Neutrophil (primary cell): ENCODE data around the gene FYCO1.

Experiments
- H3K27ac ChIP-seq: fragments of 200-600 bp; sonication (generic); 2 replicates; pipeline ENCODE4 v1.5.1; 2016; ENCODE audit warnings: mild to moderate bottlenecking, moderate library complexity
- H3K27me3 ChIP-seq: fragments of 200-600 bp; sonication (generic); 2 replicates; pipeline ENCODE4 v1.6.0; 2016; ENCODE audit warnings: mild to moderate bottlenecking
- H3K36me3 ChIP-seq: fragments of 200-600 bp; sonication (generic); 2 replicates; pipeline ENCODE4 v1.5.1; 2017
- H3K4me1 ChIP-seq, 2 experiments: fragments of 200-600 bp in 1 of 2; sonication (generic) in 1 of 2; 1 replicate in 1 of 2; 2 replicates in 1 of 2; pipeline versions ENCODE4 v1.5.1 to v1.6.1; 2013 to 2016; ENCODE audit warnings: low read depth in 1 of 2, low read length in 1 of 2, mild to moderate bottlenecking in 1 of 2, moderate library complexity in 1 of 2; ENCODE audit not compliant: control insufficient read depth in 1 of 2, insufficient read depth in 1 of 2
- H3K4me3 ChIP-seq, 2 experiments: fragments of 200-600 bp in 1 of 2; sonication (generic) in 1 of 2; 1 replicate in 1 of 2; 2 replicates in 1 of 2; pipeline ENCODE4 v1.5.1; 2013 to 2016; ENCODE audit warnings: low read depth in 1 of 2, low read length in 1 of 2, mild to moderate bottlenecking in 1 of 2, moderate library complexity in 1 of 2
- H3K9me3 ChIP-seq: fragments of 200-600 bp; sonication (generic); 2 replicates; pipeline ENCODE4 v1.5.1; 2016
- CTCF ChIP-seq: fragments of 200-600 bp; sonication (generic); IDR thresholded peaks from 2 replicates; pipeline ENCODE4 v1.5.1; 2016; ENCODE audit warnings: antibody characterized with exemption

The FYCO1 gene

GRCh38 chr3:45980229-45980813 is 15.3 kb downstream of the FYCO1 start:
- TF ChIP-seq CTCF = no peak
- Histone ChIP-seq H3K4me1 (peaks cover 21 to 22% of the 10 kb centered on the region in 2 experiments), H3K9me3 (no peaks in the 10 kb centered on the region), H3K27me3 (peaks cover 74% of the 10 kb centered on the region), H3K4me3 (no peak overlapping the region), H3K27ac (no peak overlapping the region), H3K36me3 (no peaks in the 10 kb centered on the region)

DNA sequence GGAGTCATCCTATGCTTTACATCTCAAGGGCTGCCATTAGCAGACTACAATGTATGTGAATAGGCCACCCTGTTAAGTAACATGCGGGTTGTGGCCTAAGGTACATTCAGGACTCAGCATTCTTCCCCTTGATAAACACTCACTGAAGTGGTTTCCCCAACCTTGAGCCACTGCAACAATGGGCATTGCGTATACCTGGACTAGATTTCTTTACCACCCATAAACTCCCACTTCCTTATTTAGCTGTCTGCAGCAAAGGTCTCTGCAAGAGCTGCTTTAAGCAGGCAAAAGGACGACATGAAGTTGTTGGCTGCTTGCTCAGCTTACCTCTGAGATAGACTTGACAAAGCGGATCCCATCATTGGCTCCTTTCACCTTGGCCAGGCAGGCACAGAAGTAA is 16.2 kb downstream of the FYCO1 start:
- Histone ChIP-seq H3K9me3 (no peaks in the 10 kb centered on the region), H3K27me3 (peaks cover 74% of the 10 kb centered on the region), H3K4me3 (no peak overlapping the region), H3K36me3 (no peaks in the 10 kb centered on the region), H3K27ac (peak overlapping the region; percentile 60), H3K4me1 (peaks cover 21 to 22% of the 10 kb centered on the region in 2 experiments)
- no peak for TF ChIP-seq CTCF

DNA sequence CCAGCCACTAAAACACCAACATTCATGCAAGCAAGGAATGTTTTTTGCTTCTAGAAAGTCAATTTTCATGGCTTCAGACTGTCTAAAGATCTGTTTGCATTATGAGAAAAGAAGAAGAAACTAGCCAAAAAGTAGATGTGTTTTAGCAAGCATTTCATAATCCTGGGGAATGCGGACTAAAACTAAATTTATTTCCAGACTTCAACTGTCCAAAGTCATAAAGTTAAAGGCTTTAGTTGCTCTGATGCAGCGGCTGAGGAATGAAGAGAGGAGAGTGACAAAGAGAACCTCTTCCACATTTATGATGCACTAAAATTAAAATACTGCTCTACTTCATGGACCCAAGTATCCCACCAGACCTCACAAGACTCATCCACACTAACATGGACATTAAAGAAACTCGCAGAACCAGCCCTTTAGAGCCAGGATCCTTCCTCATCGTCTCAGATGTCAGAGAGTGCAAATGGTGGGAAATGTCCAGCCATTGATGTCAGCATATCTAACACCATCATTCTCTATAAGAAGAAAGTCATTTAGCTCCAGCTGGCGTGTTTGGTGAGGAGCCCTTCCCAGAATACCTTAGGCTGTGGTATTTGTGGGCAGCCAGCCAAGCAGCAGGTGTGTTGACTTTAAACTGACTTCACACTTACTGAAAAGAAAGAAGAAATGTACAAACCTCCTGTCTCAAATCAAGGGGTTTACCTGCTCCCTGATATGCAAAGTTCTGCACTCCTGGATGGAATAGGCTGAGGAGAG is 17.4 kb downstream of the FYCO1 start:
- H3K4me3 ChIP-seq = no peak overlapping the region
- H3K27me3 ChIP-seq = peaks cover 62% of the 10 kb centered on the region
- TF ChIP-seq CTCF = no peak
- H3K9me3 ChIP-seq = no peaks in the 10 kb centered on the region
- H3K27ac ChIP-seq = no peak overlapping the region
- H3K4me1 ChIP-seq = peaks cover 24 to 26% of the 10 kb centered on the region in 2 experiments
- no peaks in the 10 kb centered on the region for H3K36me3 ChIP-seq

GRCh38 chr3:45976191-45977091 is 19.2 kb downstream of the FYCO1 start:
- TF ChIP-seq CTCF = no peak
- H3K4me1 ChIP-seq = peaks cover 42 to 43% of the 10 kb centered on the region in 2 experiments
- H3K36me3 ChIP-seq = no peaks in the 10 kb centered on the region

DNA sequence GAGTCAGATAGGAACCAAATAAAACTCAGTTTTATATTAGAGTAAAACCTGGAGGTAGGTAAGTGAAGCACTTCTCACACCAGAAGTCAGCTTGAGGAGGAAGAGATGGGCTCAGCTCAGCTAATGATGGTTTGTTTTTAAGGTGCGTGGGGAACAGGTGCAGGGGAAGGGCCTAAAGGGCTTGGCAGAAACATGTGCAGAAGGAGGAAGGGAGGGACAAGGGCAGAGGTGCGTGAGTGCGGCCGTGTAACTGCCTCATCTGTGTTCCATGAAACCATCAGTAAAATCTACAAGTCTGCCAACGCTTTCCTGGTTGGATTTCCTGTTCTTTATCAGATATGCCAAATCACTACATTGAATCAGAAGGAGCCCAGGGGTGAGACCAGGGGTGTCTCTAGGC is 19.9 kb downstream of the FYCO1 start:
- no peak overlapping the region for H3K27ac ChIP-seq
- no peak overlapping the region for H3K4me3 ChIP-seq
- no peak for TF ChIP-seq CTCF
- no peaks in the 10 kb centered on the region for H3K36me3 ChIP-seq
- no peaks in the 10 kb centered on the region for H3K9me3 ChIP-seq
- H3K4me1 ChIP-seq = peaks cover 44 to 45% of the 10 kb centered on the region in 2 experiments
- H3K27me3 ChIP-seq = peaks cover 37% of the 10 kb centered on the region

More at GRCh38 chr3:45976191-45977091, 19.2 kb downstream of the FYCO1 start:
- H3K27me3 ChIP-seq = peaks cover 44% of the 10 kb centered on the region
- H3K27ac ChIP-seq = no peak overlapping the region
- H3K9me3 ChIP-seq = no peaks in the 10 kb centered on the region
- H3K4me3 ChIP-seq = no peak overlapping the region
